GM15510 (cell line): ENCODE data around the gene TNIP1.
A peak's percentile ranks its signal among the peaks of the same experiment; 100 is the strongest.

Source experiments
- POLR2A ChIP-seq: IDR thresholded peaks from 3 replicates; pipeline ENCODE4 v1.6.1; 2011; ENCODE audit warnings: borderline replicate concordance; ENCODE audit not compliant: insufficient read length; ENCODE audit errors: extremely low read depth

The TNIP1 gene

GRCh38 chr5:151080613-151081430, at the start of gene TNIP1:
TNIP1 (minus strand) TSS chr5:151081034; CDS start chr5:151065095, 15,939 bp downstream.
- TF ChIP-seq POLR2A = peak; percentile 68

DNA sequence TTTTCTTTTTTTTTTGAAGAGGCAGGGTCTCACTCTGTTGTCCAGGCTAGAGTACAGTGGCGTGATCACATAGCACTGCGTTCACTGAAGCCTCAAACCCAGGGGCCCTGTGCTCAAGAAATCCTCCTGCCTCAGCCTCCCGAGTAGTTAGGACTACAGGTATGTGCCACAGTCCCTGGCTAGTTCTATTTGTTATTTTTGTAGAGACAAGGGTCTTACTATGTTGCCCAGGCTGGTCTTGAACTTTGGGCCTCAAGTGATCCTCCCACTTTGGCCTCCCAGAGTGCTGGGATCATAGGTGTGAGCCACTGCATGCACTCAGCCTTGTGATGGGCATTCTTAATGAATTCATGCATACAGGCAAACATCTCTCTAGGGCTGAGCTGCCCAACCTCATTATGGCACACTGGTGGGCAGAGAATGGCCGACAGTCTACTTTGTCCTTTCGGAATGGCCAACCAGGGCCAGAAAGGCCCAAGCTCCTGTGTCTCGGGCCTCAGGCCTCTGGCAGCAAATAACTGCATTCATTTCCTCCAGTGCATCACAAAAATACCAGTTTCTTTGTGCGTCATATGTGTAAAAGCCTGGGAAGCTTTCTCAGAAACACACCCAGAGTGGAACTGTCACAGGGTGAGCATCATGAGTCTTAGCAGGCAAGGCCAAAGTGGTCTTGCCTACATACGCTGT, 49.5 kb upstream of the TNIP1 start:
- TF ChIP-seq POLR2A = no peak

DNA sequence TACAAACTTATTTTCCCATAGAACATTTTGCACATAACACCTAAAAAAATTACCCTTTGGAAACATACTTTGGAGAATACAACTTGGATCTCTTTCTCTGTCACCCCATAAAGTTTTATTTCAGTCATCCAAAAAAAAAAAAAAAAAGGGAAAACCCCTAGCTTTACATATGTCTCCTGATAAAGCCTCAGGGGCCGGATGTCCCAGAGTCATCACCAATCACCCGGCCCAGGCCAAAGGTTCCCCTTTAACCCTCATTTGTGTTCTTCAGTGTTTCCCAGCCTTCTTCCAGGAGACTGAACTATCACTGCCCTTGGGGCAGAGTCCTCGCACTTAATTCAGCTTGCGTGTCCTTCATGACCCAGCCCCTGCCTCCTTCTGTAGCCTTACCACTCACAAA, 48.0 kb upstream of the TNIP1 start:
- no peak for TF ChIP-seq POLR2A

DNA sequence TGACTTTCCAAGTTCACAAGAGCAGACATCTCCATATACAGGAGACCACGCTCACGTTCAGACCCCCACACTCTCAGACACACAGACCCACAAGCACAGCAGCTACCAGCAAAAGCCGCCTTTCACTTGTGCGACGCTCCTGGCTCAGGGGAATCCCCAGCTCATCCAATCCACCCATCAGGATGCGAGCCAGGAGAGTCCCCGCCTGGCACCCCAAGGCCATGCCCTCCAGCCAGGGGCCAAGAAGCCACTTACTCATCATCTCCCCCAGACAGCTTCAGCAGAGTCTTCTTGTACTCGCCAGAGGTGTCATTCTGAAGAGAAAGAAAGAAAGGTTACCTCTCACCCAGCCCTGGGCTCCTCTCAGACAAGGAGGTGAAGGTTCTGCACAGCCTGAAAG, 47.1 kb upstream of the TNIP1 start:
- no peak for TF ChIP-seq POLR2A

- no peak for TF ChIP-seq POLR2A
Measured at GRCh38 chr5:151126199-151126645, 45.4 kb upstream of the TNIP1 start.

GRCh38 chr5:151125421-151125820, 44.6 kb upstream of the TNIP1 start:
- no peak for TF ChIP-seq POLR2A

DNA sequence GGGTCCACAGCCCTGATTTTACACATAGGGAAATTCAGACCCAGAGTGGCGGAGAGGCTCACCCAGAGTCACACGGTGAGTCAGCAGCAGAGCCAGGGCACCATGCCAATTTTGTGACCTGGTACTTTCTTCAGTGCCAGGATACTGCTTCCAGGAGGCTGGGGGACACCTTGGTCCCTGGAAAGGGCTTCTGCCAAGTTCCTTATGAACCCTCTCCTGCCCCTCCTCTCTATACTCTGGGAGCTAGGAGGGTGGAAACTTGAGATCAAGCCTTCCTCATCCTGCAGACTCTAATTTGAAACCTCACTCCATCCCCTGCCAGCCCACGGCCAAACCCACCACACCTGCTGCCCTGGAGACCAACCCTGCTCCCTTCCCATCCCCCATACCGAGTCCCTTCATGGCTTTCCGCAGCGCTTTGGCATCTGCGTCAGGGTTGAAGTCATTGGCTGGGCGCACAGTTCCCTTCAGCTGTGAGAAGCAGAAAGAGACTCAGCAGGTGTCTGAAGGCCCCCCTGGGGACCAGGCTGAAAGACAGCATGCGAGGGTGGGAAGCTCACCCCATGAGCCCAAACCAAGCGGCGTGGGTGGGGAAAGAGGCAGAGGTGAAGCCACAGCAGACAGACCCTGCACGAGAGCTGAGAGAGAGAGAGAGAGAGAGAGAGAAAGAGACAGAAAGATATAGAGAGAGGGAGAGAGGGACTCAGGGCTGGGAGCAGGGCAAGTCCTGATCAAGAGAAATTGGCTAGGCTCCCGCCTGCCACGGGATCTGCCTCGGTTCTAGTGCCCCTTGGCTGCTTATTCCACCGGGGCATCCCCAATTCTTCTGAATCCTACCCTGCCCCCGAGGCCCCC, 43.3 kb upstream of the TNIP1 start:
- no peak for TF ChIP-seq POLR2A

- no peak for TF ChIP-seq POLR2A
Measured at GRCh38 chr5:151122828-151123227, 42.0 kb upstream of the TNIP1 start.

- TF ChIP-seq POLR2A = no peak
Measured at GRCh38 chr5:151121665-151122064, 40.8 kb upstream of the TNIP1 start.

- no peak for TF ChIP-seq POLR2A
Measured at GRCh38 chr5:151121095-151121494, 40.3 kb upstream of the TNIP1 start.

- TF ChIP-seq POLR2A = no peak
Measured at GRCh38 chr5:151118913-151119575, 38.2 kb upstream of the TNIP1 start.

DNA sequence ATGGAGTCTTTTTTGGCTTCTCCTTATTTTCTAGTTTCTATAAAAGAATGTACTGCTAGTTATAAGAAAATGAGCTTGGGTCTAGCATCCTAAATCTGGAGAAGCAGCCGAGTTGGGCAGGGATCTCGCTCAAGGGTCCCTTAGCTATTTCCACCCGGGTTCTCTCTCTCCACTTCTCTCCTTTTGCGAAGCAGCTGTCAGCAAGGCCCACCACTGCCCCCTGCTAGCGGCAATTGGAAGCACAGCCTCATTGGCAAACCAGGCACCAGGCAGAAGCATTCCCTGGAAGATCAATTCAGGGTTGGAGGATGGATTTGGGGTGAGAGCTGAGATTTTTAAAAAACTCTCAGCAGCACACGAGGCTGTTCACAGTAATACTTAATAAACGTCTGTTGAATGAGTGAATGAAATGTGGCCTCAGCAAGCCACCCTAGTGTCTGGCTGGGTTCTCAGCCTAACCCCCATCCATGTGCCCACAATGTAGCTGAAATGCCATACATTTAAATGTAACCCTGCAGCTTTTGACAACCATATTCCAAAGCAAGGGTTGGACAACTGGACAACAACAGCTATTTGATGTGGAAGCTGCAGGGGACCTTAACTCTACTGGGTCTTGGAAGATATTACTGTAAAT, 34.6 kb upstream of the TNIP1 start:
- TF ChIP-seq POLR2A = no peak

DNA sequence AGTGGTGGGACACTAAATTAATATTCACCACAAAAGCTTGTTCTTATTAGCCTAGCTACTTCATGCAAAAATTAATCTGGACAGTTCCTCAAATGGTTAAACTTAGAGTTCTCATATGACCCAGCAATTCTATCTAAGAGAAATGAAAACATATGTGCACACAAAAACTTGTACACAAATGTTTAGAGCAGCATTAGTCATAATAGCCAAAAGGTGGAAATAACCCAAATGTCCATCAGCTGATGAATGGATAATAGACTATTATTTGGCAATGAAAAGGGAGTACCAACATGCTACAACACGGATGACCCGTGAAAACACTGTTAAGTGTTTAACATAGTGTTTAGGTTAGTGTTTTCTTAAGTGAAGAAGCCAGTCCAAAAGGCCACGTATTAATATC, 32.8 kb upstream of the TNIP1 start:
- no peak for TF ChIP-seq POLR2A

DNA sequence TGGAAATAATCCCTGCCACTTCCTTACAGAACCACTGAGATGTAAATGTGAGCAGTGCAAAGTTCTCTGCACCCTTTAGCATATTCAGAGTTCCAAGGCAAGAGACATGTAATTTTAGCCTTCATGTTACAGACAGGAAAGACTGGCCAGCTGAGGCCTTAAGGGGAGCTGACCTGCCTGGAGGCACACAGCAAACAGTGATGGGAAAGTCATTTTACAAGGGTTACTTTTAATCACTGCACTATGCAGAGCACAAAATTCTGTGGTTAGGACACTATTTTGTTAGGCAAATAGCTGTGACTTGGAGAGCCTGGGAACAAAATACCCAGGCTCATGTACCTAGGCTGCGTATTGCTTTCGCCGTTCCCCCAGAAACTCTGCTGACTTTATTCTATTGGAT, 30.2 kb upstream of the TNIP1 start:
- TF ChIP-seq POLR2A = no peak
